Measurements from ENCODE around the gene FBXO17.

- TF ChIP-seq EZH2 (IDR thresholded peaks at IDR 0.05; ENCODE audit: borderline replicate concordance, low read length) (no peak), CTCF (IDR thresholded peaks at IDR 0.05; ENCODE audit: low read length) (no peak)
These were observed 53.9 kb downstream of the FBXO17 start for GRCh38 chr19:38921420-38922274.

Data from OCI-LY1 (cell line).